ENCODE results near the gene ABCB8. TPM values are rescaled to one million over a fixed set of nuclear protein-coding genes. Genes with fewer than 3 reads are reported as not detected.
A peak's percentile ranks its signal among the peaks of the same experiment; 100 is the strongest.

ABCB8 gene
- total and polyA plus RNA-seq, 9 of the 15 experiments (the other 6 are each of a cell fraction or from before 2014, with no cell fraction given): 7.6 to 106 (median 36.3) TPM

DNA sequence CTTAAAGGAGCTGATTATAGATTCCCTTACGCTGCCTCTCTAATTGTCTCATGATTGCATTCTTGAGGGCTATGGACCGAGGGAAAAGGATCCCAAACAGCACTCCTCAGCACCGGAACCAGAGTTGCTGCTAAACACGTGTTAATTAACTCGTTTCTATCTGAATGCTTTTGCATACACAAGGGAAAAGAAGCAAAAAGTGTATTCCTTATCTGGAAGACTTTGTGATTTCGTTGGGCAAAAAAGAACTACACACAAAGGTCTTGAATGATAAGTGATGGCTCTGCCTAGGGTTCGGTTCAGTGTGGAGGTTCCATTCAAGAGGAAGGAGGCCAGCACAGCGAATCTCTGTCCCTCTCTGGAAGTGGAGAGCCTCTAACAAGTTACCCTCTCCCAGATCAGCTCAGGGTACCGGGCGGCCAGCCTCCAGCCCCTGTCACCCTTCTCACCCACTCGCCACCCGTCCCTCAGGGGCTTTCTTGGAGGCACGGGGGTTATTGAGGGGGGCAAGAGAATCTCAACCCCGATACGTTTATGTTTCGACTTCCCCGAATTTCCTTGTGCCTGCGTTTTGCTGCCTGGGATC is 30.6 kb downstream of the ABCB8 start (continued):
- no peak for TF ChIP-seq TOE1 (IDR thresholded peaks at IDR 0.05; ENCODE audit: borderline replicate concordance)
- TF ChIP-seq TOE1 (CRISPR knock-in tag; IDR thresholded peaks at IDR 0.05; ENCODE audit: borderline replicate concordance, low read depth): no peak
- TF ChIP-seq YBX1 (IDR thresholded peaks at IDR 0.05): no peak
- TF ChIP-seq, protein P1, sequence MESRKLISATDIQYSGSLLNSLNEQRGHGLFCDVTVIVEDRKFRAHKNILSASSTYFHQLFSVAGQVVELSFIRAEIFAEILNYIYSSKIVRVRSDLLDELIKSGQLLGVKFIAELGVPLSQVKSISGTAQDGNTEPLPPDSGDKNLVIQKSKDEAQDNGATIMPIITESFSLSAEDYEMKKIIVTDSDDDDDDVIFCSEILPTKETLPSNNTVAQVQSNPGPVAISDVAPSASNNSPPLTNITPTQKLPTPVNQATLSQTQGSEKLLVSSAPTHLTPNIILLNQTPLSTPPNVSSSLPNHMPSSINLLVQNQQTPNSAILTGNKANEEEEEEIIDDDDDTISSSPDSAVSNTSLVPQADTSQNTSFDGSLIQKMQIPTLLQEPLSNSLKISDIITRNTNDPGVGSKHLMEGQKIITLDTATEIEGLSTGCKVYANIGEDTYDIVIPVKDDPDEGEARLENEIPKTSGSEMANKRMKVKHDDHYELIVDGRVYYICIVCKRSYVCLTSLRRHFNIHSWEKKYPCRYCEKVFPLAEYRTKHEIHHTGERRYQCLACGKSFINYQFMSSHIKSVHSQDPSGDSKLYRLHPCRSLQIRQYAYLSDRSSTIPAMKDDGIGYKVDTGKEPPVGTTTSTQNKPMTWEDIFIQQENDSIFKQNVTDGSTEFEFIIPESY (CRISPR knock-in tag; IDR thresholded peaks at IDR 0.05): no peak
- no peak for TF ChIP-seq NCOA2 (IDR thresholded peaks at IDR 0.05; ENCODE audit: partially characterized antibody in 2 of 2)
- TF ChIP-seq MYC (IDR thresholded peaks at IDR 0.05; ENCODE audit: low read depth, low read length): peak; percentile 42; the same call in 1 of the 2 replicates
- TF ChIP-seq MYC (CRISPR knock-in tag; IDR thresholded peaks at IDR 0.05; ENCODE audit: borderline replicate concordance, low read depth): peak; percentile 49; the same call in 1 of the 2 replicates
- TF ChIP-seq TAF9B (IDR thresholded peaks at IDR 0.05; ENCODE audit: partially characterized antibody): no peak
- no peak for TF ChIP-seq ZNF347 (CRISPR knock-in tag; IDR thresholded peaks at IDR 0.05; ENCODE audit: low read depth)
- TF ChIP-seq MTA2 (IDR thresholded peaks at IDR 0.05; ENCODE audit: low read depth): no peak
- peak; percentile 60; the same call in 1 of the 2 replicates for TF ChIP-seq HMG20B (CRISPR knock-in tag; IDR thresholded peaks at IDR 0.05)
- no peak for TF ChIP-seq SMAD4 (CRISPR knock-in tag; conservative IDR thresholded peaks at IDR 0.05)
- TF ChIP-seq E2F3 (CRISPR knock-in tag; IDR thresholded peaks at IDR 0.05): 0 out of 2 replicates have a peak, but pooled peaks have one; percentile 13
- TF ChIP-seq DNMT1 (IDR thresholded peaks at IDR 0.05): no peak
- TF ChIP-seq ZNF586 (CRISPR knock-in tag; conservative IDR thresholded peaks at IDR 0.05): no peak
- TF ChIP-seq, protein P2, sequence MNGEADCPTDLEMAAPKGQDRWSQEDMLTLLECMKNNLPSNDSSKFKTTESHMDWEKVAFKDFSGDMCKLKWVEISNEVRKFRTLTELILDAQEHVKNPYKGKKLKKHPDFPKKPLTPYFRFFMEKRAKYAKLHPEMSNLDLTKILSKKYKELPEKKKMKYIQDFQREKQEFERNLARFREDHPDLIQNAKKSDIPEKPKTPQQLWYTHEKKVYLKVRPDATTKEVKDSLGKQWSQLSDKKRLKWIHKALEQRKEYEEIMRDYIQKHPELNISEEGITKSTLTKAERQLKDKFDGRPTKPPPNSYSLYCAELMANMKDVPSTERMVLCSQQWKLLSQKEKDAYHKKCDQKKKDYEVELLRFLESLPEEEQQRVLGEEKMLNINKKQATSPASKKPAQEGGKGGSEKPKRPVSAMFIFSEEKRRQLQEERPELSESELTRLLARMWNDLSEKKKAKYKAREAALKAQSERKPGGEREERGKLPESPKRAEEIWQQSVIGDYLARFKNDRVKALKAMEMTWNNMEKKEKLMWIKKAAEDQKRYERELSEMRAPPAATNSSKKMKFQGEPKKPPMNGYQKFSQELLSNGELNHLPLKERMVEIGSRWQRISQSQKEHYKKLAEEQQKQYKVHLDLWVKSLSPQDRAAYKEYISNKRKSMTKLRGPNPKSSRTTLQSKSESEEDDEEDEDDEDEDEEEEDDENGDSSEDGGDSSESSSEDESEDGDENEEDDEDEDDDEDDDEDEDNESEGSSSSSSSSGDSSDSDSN (IDR thresholded peaks at IDR 0.05; ENCODE audit: borderline replicate concordance in 1 of 2, low read depth in 2 of 2, low read length in 2 of 2): 0 out of 4 replicates have a peak, but pooled peaks of 1 of the 2 experiments have one; percentile 16
- TF ChIP-seq GTF2E2 (tag; IDR thresholded peaks at IDR 0.05): 0 out of 2 replicates have a peak, but pooled peaks have one; percentile 22
- 0 out of 4 replicates have a peak, but pooled peaks of 1 of the 2 experiments have one; percentile 2 for TF ChIP-seq TBL1XR1 (IDR thresholded peaks at IDR 0.05; ENCODE audit: low read length in 2 of 2)
- TF ChIP-seq, protein P3, sequence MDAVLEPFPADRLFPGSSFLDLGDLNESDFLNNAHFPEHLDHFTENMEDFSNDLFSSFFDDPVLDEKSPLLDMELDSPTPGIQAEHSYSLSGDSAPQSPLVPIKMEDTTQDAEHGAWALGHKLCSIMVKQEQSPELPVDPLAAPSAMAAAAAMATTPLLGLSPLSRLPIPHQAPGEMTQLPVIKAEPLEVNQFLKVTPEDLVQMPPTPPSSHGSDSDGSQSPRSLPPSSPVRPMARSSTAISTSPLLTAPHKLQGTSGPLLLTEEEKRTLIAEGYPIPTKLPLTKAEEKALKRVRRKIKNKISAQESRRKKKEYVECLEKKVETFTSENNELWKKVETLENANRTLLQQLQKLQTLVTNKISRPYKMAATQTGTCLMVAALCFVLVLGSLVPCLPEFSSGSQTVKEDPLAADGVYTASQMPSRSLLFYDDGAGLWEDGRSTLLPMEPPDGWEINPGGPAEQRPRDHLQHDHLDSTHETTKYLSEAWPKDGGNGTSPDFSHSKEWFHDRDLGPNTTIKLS (IDR thresholded peaks at IDR 0.05; ENCODE audit: borderline replicate concordance, low read depth): no peak
- no peak for TF ChIP-seq ZNF124 (CRISPR knock-in tag; IDR thresholded peaks at IDR 0.05)
- no peak for TF ChIP-seq HOXB6 (CRISPR knock-in tag; IDR thresholded peaks at IDR 0.05; ENCODE audit: borderline replicate concordance)
- no peak for TF ChIP-seq FOXM1 (IDR thresholded peaks at IDR 0.05; ENCODE audit: low read depth)
- TF ChIP-seq FOXM1 (CRISPR knock-in tag; IDR thresholded peaks at IDR 0.05; ENCODE audit: low read depth): no peak

Measured in K562 (cell line).